ENCODE data around the gene SSU72. TPM values are rescaled to one million over a fixed set of nuclear protein-coding genes. Genes with fewer than 3 reads are reported as not detected.

The SSU72 gene
- total and polyA plus RNA-seq, 4 donors = 35.4 to 57.4 (median 44.3) TPM

DNA sequence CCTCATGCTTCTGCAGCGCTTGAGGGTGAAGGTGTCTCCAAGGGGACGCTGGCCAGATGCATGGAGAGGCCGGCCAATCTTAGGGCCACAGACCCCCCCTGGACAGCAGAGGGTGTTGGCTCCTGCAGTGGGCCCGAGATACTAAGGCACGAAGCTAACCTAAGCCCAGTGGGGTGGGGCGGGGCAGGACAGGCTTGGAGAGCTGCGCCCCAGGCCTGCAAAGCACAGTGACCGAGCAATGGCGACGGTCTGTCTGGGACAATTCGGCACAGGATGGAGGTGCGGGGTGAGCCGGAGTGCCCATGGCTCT is 24.0 kb upstream of the SSU72 start:
- peaks cover 2 to 22% (median 13%) of the 10 kb centered on the region in 4 donors for H3K4me1 ChIP-seq (ENCODE audit: control insufficient read depth in 4 of 4, insufficient read depth in 4 of 4, low read length in 3 of 4)
- no peak for DNase-seq (ENCODE audit: low spot score)
- no peaks in the 10 kb centered on the region for H3K9me3 ChIP-seq (ENCODE audit: control insufficient read depth in 4 of 4, low read length in 3 of 4)
- H3K4me3 ChIP-seq (ENCODE audit: low read depth in 1 of 3, low read length in 3 of 3) = no peak overlapping the region
- H3K36me3 ChIP-seq (ENCODE audit: control insufficient read depth in 4 of 4, insufficient read depth in 3 of 4, low read depth in 1 of 4, low read length in 3 of 4) = no peaks in the 10 kb centered on the region
- TF ChIP-seq RAD21 (IDR thresholded peaks at IDR 0.05) = no peak
- TF ChIP-seq, protein P1, sequence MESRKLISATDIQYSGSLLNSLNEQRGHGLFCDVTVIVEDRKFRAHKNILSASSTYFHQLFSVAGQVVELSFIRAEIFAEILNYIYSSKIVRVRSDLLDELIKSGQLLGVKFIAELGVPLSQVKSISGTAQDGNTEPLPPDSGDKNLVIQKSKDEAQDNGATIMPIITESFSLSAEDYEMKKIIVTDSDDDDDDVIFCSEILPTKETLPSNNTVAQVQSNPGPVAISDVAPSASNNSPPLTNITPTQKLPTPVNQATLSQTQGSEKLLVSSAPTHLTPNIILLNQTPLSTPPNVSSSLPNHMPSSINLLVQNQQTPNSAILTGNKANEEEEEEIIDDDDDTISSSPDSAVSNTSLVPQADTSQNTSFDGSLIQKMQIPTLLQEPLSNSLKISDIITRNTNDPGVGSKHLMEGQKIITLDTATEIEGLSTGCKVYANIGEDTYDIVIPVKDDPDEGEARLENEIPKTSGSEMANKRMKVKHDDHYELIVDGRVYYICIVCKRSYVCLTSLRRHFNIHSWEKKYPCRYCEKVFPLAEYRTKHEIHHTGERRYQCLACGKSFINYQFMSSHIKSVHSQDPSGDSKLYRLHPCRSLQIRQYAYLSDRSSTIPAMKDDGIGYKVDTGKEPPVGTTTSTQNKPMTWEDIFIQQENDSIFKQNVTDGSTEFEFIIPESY (IDR thresholded peaks at IDR 0.05) = no peak
- TF ChIP-seq SP1 (IDR thresholded peaks at IDR 0.05) = no peak
- TF ChIP-seq FOXA2 (IDR thresholded peaks at IDR 0.05) = no peak
- TF ChIP-seq HNF4G (IDR thresholded peaks at IDR 0.05) = no peak
- no peak for TF ChIP-seq TAF1 (conservative IDR thresholded peaks at IDR 0.05)
- no peak for TF ChIP-seq YY1 (IDR thresholded peaks at IDR 0.05)
- no peak for TF ChIP-seq GABPA (IDR thresholded peaks at IDR 0.05 in 1 of 2, conservative IDR thresholded peaks at IDR 0.05 in 1 of 2)
- TF ChIP-seq, protein P2, sequence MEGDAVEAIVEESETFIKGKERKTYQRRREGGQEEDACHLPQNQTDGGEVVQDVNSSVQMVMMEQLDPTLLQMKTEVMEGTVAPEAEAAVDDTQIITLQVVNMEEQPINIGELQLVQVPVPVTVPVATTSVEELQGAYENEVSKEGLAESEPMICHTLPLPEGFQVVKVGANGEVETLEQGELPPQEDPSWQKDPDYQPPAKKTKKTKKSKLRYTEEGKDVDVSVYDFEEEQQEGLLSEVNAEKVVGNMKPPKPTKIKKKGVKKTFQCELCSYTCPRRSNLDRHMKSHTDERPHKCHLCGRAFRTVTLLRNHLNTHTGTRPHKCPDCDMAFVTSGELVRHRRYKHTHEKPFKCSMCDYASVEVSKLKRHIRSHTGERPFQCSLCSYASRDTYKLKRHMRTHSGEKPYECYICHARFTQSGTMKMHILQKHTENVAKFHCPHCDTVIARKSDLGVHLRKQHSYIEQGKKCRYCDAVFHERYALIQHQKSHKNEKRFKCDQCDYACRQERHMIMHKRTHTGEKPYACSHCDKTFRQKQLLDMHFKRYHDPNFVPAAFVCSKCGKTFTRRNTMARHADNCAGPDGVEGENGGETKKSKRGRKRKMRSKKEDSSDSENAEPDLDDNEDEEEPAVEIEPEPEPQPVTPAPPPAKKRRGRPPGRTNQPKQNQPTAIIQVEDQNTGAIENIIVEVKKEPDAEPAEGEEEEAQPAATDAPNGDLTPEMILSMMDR (IDR thresholded peaks at IDR 0.05; ENCODE audit: low read depth, low read length, missing input control) = no peak
- no peak for TF ChIP-seq RXRA (IDR thresholded peaks at IDR 0.05)
- no peak for TF ChIP-seq JUND (IDR thresholded peaks at IDR 0.05)
- no peak for TF ChIP-seq EGR1 (IDR thresholded peaks at IDR 0.05; ENCODE audit: low read depth in 2 of 2)
- TF ChIP-seq, protein P3, sequence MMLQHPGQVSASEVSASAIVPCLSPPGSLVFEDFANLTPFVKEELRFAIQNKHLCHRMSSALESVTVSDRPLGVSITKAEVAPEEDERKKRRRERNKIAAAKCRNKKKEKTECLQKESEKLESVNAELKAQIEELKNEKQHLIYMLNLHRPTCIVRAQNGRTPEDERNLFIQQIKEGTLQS (IDR thresholded peaks at IDR 0.05) = no peak
- TF ChIP-seq, protein P4, sequence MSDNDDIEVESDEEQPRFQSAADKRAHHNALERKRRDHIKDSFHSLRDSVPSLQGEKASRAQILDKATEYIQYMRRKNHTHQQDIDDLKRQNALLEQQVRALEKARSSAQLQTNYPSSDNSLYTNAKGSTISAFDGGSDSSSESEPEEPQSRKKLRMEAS (IDR thresholded peaks at IDR 0.05) = no peak
- no peak for TF ChIP-seq HNF4A (conservative IDR thresholded peaks at IDR 0.05)
- peaks cover 0 to 11% (median 2%) of the 10 kb centered on the region in 4 donors for H3K27me3 ChIP-seq (ENCODE audit: control insufficient read depth in 4 of 4, insufficient read depth in 4 of 4, low read length in 3 of 4)
- H3K27ac ChIP-seq (ENCODE audit: low read depth in 1 of 2, low read length in 2 of 2) = no peak overlapping the region
- WGBS = 79% methylated on average over 13 of the region's 13 CpGs
- H3K9ac ChIP-seq (ENCODE audit: low read depth in 1 of 2, low read length in 2 of 2) = no peak overlapping the region

DNA sequence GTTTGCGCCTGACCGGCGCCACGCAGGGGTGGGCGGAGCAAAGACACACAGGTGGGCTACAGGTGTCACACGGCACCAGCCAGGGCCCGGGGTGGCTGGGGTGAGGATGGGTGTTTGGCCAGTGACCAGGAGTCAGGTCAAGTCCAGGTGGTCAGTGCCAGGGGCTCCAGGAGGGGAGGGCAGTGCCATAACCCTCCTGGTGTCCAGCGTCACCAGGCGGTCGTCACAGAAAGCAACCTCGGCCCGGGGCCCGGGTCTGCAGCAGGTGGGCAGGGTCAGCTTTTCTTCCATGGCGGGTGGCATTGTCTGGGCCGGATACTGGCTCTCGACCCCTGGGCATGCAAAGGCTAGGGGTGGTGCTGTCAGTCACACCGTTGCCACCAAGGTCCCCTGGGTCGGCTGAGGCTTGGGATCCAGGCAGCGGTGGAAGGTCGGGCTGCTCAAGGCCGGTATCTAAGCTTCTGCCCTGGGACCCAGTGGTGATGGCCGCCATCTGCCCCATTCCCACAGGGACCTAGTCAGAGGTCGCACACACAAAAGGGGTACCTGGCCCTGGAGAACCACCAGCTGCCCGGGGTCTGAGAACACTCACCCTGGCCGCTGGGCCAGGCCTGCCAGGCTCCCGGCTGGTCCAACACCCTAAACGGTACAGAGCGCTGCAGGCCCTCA is 23.5 kb upstream of the SSU72 start:
- DNase-seq (ENCODE audit: low spot score) = no peak
- no peak overlapping the region for H3K27ac ChIP-seq (ENCODE audit: low read depth in 1 of 2, low read length in 2 of 2)
- H3K27me3 ChIP-seq (ENCODE audit: control insufficient read depth in 4 of 4, insufficient read depth in 4 of 4, low read length in 3 of 4) = peaks cover 0 to 11% (median 2%) of the 10 kb centered on the region in 4 donors
- H3K4me1 ChIP-seq (ENCODE audit: control insufficient read depth in 4 of 4, insufficient read depth in 4 of 4, low read length in 3 of 4) = peaks cover 2 to 22% (median 13%) of the 10 kb centered on the region in 4 donors
- H3K9ac ChIP-seq (ENCODE audit: low read depth in 1 of 2, low read length in 2 of 2) = no peak overlapping the region
- no peaks in the 10 kb centered on the region for H3K9me3 ChIP-seq (ENCODE audit: control insufficient read depth in 4 of 4, low read length in 3 of 4)
- WGBS = 84% methylated on average over 28 of the region's 28 CpGs
- TF ChIP-seq, protein P3 (IDR thresholded peaks at IDR 0.05) = no peak
- TF ChIP-seq EGR1 (IDR thresholded peaks at IDR 0.05; ENCODE audit: low read depth in 2 of 2) (no peak), HNF4G (IDR thresholded peaks at IDR 0.05) (no peak)
- H3K36me3 ChIP-seq (ENCODE audit: control insufficient read depth in 4 of 4, insufficient read depth in 3 of 4, low read depth in 1 of 4, low read length in 3 of 4) = no peaks in the 10 kb centered on the region
- H3K4me3 ChIP-seq (ENCODE audit: low read depth in 1 of 3, low read length in 3 of 3) = no peak overlapping the region

Measured in liver (tissue), 9 donors.